ENCODE data around the gene FARS2.

The FARS2 gene

DNA sequence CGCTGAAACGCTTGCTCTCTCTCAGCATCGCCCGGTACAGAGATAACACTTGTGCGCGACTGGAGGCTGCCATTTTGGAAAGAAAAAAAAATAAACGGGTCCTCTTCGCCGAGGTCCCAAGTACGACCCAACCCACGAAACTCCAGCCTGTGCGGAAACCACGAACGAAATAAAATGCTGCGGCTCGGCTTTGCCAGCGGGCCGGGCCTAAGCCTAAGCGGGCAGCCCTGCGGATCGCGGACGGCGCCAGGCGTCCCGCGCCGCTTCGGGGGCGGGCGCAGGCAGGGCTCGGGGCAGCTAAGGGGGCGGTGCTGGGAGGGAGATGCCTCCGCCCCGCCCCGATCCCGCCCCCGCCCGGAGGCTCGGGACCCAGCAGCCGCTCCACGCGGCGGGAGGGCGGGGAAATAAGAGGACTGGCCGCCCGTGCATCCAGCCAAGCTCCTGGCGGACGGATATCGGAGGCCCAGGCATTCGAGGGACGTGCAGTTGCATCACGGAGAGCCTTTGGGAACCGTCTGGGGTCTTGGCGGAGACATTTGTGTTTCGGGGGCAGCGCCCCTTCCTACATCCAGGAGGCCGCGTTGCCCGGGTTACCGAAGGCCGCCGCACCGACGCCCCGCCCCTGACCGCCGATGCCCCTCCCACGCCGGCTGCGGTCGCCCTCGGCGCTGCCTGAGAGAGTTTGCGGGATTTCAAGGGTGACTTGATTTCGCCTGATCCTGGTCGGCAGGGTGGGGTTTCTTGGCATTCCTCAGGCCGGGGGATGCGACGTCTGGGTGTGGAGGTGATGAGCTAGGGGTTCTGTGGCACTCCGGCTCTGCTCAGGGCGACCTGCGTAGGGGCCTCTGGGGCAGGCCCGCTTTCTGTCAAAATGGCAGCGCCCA, at the start of gene FARS2, which contains the start of gene LYRM4:
TSS of gene FARS2 (plus strand) at position 853 of the 884 bp plus-strand sequence.
TSS of gene LYRM4 (minus strand) at position 290 of the 884 bp plus-strand sequence. CDS start at position 73, 217 bp downstream.
- in situ Hi-C loops (cut with MboI; ENCODE audit: low sequenced_read_pairs): no loop called here

DNA sequence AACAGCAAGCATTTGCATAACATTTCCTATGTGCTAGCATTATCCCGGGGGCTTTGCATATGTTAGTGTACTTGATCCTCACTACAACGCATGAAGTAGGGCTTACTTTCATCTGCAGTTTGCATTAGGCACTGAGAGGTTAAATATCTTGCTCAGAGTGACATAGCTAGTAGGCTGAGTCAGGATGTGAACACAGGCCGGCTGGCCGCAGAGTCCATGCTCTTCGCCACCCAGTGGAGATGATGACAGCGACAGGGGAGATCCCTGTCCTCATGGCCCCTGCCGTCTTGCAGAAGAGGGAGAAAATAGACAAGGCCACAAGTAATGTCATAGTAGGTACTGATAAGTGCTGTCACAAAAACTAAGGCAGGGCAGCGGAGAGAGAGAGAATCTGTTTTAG, 47.5 kb upstream of the FARS2 start:
- in situ Hi-C loops (cut with MboI; ENCODE audit: low sequenced_read_pairs): loop anchor here (10.0 kb wide), 1 partner anchor 171 kb away; no protein-coding TSS in a partner anchor

DNA sequence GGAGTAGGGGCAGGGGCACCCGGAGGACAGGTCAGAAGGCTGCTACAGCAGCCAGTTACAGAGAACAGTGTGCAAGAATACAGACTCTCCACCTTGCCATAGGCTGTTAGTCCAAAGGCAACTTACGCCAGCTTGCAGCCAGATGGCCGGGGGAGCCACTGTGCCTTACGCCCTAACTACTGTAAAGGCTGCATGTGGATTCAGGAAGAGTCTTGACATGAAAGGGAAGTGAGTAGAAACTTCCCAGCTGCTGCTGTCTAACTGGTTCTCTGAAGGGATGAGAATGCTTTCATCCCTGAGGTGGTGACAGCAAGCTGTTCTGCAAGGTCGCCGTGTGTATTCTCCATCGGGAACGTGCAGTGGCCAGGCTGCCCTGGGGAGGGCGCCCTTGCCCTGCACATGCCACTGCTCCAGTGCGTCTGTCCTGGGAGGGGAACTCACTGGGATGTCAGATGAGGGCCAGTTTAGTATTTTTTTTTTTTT, 46.7 kb upstream of the FARS2 start:
- in situ Hi-C loops (cut with MboI; ENCODE audit: low sequenced_read_pairs): loop anchor here (10.0 kb wide), 1 partner anchor 170 kb away; no protein-coding TSS in a partner anchor

DNA sequence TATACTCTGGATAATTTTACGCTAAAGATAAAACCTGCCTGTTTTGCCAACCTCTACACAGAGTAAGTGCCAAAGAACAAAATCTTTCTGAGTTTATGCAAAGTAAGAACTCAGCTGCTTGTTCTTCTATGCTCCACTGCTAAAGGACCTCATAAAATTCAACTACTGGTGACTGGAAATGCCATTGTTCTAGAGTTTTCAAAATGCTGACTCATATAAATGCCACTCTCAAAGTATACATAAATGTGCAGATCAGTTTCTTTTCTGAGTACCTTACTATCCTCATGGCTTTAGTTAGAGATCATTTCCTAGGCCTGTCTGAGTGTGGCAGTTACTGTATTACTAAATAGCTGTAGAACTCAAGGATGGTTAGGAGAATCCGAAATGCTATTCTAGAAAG, 46.2 kb upstream of the FARS2 start:
- in situ Hi-C loops (cut with MboI; ENCODE audit: low sequenced_read_pairs): loop anchor here (10.0 kb wide), 1 partner anchor 170 kb away; no protein-coding TSS in a partner anchor

DNA sequence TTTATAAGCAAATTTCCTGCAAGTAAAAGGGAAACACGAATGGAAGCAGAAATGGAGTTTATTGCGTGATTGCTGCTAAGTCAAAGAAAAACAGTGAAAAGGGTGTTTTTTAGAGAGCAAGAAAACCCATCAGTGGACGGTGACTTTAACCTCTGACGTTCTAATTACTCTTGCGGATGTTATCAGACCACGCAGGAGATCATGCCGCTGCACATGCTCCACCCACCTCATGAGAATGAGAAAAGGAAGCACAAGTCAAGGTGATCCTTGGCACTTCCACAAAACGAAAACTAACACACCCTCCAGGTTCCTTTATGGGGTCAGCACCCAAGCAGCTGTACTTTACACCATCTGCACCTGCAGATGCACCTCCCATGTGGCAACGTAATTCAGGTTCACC, 45.5 kb upstream of the FARS2 start:
- in situ Hi-C loops (cut with MboI; ENCODE audit: low sequenced_read_pairs): loop anchor here (10.0 kb wide), 1 partner anchor 169 kb away; no protein-coding TSS in a partner anchor

DNA sequence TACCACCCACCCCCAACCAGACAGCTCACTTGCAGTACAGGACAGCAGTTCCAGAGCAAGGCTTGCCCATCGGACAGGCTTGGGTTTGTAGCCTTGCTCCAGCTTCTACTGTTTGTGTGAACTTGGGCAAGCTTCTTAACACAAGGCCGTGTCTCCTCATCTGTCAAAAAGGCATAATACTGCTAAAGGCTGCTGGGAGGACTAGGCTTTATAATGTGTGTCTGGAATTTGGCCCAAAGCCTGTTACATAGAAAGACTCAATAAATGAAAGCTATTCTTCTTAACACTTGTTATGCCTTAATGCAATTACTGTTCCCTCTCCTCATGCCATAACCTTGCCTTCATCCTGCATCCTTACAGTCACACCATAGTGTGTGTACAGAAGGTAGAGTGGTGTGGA, 44.0 kb upstream of the FARS2 start:
- in situ Hi-C loops (cut with MboI; ENCODE audit: low sequenced_read_pairs): loop anchor here (10.0 kb wide), 1 partner anchor 167 kb away; no protein-coding TSS in a partner anchor

DNA sequence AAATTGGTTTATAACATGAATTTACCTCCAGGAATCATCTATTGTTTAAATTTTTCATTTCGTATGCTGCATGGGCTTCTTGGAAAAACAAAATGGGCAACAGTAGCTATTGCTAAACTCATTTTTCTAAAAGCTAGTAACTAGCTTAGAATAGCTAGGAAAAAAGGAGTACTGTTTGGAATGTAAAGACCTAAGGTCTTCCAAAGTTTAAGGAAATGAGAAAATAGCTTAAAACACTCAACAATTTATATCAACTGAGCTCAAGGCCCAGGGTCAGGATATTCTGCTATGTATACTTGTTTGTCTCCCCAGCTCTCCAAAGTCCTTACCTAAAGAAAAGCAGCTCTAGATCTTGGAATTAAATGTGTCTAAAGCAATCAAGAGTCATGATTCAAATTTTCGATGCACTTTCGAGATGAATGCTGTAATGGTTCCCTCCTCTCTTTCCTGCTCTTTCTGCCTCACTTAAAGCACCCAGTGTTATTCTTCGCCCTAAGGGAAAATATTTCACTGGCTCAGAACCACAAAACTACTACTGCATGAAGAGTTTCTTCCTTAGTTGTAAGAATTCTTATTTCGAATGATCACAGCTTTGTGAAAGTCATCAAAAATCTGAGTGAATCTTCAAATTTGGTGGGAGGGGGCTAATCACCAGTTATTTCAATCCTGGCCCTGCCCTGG, 42.2 kb upstream of the FARS2 start:
- in situ Hi-C loops (cut with MboI; ENCODE audit: low sequenced_read_pairs): loop anchor here (10.0 kb wide), 1 partner anchor 166 kb away; no protein-coding TSS in a partner anchor

DNA sequence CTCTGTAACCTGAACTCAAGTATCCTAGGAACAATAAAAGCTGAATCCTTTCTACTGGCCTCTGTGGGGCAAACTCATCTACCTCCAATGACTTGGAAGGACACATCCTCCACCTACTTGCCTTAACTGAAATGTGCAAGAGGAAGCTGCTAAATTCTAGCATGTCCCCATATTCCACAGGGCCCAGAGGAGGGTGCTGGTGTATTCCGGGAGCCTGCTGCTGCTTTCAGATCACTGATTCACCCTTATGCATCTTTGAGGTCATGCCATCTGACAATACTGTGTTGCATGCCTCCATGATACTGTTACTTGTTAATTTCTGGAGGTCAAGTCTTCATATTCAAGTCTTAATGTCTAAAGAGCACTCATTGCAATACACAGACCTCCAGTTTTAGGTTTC, 40.9 kb upstream of the FARS2 start:
- in situ Hi-C loops (cut with MboI; ENCODE audit: low sequenced_read_pairs): no loop called here

DNA sequence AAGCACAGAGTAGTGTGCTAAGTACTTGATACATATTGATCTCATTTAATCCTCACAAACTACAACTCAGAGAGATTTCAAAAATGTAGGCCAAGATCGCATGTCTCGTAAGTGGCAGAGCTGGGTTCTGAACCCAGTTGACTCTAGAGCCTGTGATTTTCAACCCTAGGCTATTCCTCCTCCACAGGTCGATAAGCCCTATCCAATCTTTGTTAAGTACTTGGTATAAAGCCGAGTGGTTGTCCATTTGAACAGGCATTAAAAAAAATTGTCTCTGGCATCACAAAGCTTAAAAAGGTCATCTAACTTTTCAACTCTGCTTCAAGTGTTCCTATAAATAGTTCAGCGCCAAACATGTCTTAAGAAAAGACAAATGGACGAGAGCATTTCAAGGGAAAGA, 38.0 kb upstream of the FARS2 start:
- in situ Hi-C loops (cut with MboI; ENCODE audit: low sequenced_read_pairs): no loop called here

DNA sequence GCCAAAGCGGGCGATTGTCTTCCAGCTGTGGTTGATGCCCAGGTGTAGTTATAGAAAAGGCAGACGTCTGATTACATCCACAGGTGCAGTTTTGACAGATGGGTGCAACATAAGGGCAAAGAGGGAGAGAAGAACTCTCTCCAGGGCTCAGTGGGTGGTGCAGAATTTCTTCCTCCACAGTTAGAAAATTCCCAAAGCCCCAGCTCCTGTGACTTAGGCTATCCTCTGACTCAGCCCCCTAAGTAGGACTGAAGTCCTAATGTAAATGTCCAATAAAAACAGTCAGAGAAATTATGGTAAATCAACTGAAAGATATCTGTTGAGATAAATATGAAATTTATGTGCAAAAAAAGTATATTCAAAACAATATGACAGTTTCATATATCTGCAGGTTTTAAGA, 32.0 kb upstream of the FARS2 start:
- in situ Hi-C loops (cut with MboI; ENCODE audit: low sequenced_read_pairs): no loop called here

DNA sequence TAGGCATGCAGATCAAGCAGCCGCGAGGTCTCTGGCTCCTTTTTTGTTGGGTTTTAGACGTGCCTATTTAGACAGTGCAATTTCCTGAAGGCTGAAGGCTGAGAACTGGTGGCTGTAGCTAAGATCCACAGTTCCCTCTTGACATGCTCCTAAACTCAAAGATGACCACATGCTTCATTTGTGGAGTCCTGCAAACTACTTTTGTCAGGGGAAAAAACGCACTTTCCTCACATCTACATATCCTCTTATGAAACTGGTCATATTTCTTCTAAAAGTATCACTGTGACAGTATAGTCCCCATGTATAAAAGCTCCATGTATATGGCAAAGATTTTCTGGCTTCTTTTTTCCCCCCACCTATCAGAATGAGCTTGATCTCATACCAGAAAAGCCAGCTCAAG, 31.2 kb upstream of the FARS2 start:
- in situ Hi-C loops (cut with MboI; ENCODE audit: low sequenced_read_pairs): no loop called here

DNA sequence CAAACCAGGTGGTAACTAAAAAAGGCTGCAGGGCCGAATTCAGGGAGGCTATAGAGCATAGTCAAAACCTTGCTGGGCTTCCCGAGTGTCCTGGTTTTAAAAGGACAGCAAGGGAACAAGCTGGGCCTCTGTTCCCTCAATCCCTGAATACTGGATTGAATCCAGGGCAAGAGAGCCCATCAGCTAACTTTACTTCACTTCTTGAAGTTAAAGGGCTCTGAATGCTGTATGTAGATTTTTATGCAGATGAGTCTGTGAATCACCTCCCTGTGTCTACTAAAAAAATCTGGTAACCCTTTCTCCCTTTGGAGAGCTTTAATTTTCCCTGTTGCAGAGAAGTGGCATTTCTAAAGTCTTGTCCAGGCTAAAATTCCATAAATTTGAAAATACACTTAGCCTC, 30.0 kb upstream of the FARS2 start:
- in situ Hi-C loops (cut with MboI; ENCODE audit: low sequenced_read_pairs): no loop called here

DNA sequence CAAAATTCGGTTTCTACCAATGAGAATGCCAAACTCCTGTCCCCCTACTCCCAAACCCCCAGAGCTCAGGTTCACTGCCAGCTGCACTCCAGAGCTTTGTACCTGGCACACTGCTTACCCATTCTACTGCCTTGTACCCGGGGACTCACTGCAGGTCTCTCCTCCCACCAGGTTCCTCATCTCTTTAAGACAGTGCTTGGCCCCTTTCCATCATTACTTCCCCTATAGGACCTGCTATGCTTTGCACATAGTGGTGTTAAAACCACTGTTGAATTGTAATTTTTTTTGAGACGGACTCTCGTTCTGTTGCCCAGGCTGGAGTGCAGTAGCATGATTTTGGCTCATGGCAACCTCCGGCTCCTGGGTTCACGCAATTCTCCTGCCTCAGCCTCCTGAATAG, 26.4 kb upstream of the FARS2 start:
- in situ Hi-C loops (cut with MboI; ENCODE audit: low sequenced_read_pairs): no loop called here

DNA sequence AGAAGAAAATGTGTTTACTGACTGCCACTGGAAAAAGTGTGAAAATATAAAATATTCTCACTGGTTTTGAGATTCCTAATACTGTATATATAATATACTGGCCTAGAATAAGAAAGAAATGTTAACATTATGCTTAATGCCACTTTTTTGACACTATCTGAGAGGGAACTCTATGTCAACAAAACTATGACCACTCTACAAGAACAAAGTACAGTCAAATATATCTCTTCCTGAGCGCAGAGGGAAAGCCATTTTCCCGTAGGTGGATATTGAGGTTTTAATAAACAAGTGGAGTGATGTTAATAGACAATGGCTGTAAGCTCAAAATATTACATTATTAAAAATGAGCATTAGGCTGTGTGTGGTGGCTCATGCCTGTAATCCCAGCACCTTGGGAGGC, 25.5 kb upstream of the FARS2 start:
- in situ Hi-C loops (cut with MboI; ENCODE audit: low sequenced_read_pairs): no loop called here

DNA sequence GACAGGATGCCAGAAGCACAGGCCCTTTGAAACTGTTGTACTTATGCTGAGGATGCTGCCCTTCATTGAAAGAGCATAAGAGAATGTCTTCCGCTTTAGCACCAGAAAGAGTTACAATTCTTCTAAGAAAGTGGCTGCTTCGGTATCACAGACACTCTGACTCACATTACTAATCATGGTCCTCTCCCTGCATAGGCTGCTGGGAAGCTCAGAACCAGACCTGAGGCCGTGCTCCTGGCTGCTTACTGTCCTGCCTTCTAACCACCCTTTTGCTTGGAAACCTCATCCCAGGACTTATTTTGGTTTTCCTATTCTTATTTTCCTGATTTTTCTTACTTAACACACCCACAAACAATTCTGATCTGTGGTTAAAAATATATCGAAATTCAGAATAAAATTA, 23.5 kb upstream of the FARS2 start:
- in situ Hi-C loops (cut with MboI; ENCODE audit: low sequenced_read_pairs): no loop called here

DNA sequence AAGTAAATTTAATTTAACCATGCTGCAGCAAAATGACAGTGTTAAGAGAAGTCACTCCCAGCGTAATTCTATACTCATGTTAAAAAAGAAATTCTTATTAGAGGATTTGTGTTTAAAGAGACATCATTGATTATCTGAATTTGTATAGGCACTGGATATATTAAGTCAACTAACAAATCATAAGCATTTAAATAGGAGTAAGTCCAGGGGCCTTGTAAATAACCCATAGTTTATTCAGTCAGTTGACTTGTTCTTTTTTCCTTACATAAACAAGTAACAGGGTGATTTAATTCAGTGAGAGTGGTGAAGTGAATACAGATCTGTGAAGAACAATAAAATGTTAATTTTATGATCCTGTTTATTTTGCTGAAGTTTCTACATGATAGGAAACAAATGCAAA, 23.0 kb upstream of the FARS2 start:
- in situ Hi-C loops (cut with MboI; ENCODE audit: low sequenced_read_pairs): no loop called here

DNA sequence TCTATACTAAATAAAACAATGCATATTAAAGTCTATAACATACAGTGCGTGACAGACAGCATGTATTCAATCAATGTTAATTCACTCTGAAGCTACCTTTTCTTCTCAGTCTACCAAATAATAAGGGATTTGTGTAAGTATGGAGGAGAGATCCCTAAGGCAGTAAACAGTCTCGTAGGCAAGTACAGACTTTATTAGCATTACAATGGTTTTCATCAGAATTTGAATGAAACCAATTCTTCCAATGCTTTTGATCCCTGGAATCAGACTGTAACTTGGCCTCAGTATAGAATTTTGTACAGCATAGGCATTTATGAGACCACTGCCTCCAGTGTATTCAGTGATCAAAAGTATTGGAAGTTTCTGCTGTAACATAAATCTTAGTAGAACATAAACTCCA, 20.1 kb upstream of the FARS2 start:
- in situ Hi-C loops (cut with MboI; ENCODE audit: low sequenced_read_pairs): no loop called here

DNA sequence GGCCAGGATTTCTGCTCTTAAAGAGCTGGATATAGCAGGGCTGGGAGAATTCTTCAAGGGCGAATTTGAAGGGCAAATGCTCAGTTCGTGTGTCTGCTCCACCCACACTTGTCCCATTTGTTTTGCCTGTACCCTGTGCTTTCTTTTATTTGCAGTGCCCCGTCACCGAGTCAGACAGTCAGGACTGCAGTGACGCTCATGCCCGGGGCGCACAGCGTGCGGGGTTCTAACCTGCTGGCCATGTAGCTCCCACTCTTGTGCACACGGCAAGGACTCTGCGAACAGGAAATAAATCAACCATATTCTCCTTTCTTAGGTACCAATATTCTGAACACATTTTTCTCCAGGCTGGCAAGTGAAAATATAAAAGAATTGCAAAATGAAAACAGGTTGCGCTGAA, 18.2 kb upstream of the FARS2 start:
- in situ Hi-C loops (cut with MboI; ENCODE audit: low sequenced_read_pairs): no loop called here

DNA sequence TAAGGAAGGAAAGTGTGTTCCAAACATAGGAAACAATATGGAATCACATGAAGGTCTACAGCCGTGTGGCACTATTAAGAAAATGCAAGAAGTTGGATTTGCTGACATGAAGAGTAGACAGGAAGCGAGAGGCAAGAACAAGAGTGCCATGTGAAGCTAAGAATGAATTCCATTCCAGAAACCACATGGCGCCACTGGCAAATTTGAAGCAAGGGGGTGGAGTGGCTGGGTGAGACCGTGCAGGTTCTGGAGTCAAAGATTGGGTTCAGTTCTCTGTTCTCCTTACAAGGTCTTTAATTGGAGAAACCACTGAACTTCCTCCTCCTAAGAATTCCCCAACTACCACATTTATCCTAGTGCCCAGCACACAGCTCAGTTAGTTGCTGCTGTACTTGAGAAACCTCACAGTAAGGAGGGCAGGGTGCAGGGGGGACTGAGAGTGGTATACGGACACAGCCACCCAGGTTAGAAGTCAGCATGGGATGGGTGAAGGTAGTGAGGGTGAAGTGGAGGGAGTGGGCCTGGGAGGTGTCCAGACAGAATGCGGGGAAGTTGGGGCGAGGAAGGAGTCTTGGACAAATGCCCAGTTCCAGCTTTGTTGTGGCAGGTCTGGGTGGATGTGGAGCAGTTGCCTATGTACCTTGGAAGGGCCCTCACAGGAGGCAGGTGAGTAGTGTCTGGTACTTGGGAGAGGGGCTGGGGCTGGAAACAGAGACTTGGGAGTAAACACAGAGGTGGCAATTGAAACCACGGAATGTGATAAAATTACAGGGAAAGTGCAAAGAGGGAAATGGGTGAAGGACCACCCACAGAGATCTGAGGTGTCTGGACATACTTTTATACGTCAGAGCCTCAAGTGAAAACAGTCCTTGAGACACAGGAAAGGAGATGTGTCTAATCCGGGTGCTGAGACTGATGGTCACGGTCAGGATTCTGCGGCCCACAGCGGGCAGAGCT, 14.9 kb upstream of the FARS2 start:
- in situ Hi-C loops (cut with MboI; ENCODE audit: low sequenced_read_pairs): no loop called here

DNA sequence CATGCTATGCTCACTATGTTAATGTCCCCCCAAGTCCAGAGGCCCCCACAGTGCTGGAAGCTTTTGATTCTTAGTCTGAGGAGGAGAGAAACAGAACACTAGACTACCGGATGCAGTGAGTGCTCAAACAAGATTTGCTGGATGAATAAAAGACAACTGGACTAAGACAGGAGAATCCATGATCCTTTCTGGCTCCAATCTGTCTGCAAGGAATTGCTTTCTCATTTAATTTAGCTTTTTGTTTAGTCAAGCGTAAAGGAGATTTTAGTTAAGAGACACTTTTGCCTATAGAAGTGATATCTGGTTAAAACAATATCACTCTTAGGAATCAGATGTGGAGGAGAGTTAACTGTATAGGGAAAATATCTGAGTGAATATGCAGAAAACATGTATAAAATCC, 14.1 kb upstream of the FARS2 start:
- in situ Hi-C loops (cut with MboI; ENCODE audit: low sequenced_read_pairs): no loop called here

Measured in HL-60/S4 treated with phorbol 12-myristate 13-acetate at 8.2 ng/mL for 4 days and 3 days (cell line).